HCT116 (cell line): ENCODE results near the gene ENTPD7.
"Not testable (repeated sequence)": the region's sequence is repeated elsewhere in the genome, so short reads cannot be mapped to it uniquely, and the experiment has no call there.

Source experiments
- POLR2AphosphoS5 ChIP-seq: IDR thresholded peaks from 2 replicates; pipeline ENCODE4 v1.6.1; 2011; ENCODE audit warnings: mild to moderate bottlenecking, low read depth, low read length, moderate library complexity
- REST ChIP-seq: IDR thresholded peaks from 2 replicates; pipeline ENCODE4 v1.6.1; 2012; ENCODE audit warnings: low read depth
- SIN3A ChIP-seq: IDR thresholded peaks from 2 replicates; pipeline ENCODE4 v1.6.1; 2012; ENCODE audit warnings: low read depth
- SP1 ChIP-seq: IDR thresholded peaks from 2 replicates; pipeline ENCODE4 v1.6.1; 2012; ENCODE audit warnings: low read depth
- ZNF274 ChIP-seq: fragments of 200-500 bp; sonication (Bioruptor generic); IDR thresholded peaks from 2 replicates; pipeline ENCODE4 v1.6.1; 2014; ENCODE audit warnings: mild to moderate bottlenecking, low read depth, low read length, inconsistent platforms

- not testable (repeated sequence) for TF ChIP-seq ZNF274, SP1, POLR2AphosphoS5, SIN3A, REST
Measured at GRCh38 chr10:99734111-99734510, 74.8 kb downstream of the ENTPD7 start.
